ENCODE data around the gene BTBD16.

The BTBD16 gene

GRCh38 chr10:122249303-122249850 lies 21.7 kb upstream of the BTBD16 start:
- H3K4me1 ChIP-seq, result no peaks in the 10 kb centered on the region
- H3K27me3 ChIP-seq, result no peaks in the 10 kb centered on the region
- no peaks in the 10 kb centered on the region for H3K9me3 ChIP-seq
- H3K36me3 ChIP-seq, result no peaks in the 10 kb centered on the region; the same call in none of the 2 replicates
- no peak overlapping the region for H3K4me3 ChIP-seq (ENCODE audit: low read depth, low read length)
- no peak for DNase-seq
- no peak for TF ChIP-seq CTCF (IDR thresholded peaks at IDR 0.05; ENCODE audit: low read depth, low read length)

GRCh38 chr10:122249991-122250750 lies 20.9 kb upstream of the BTBD16 start:
- no peak for TF ChIP-seq CTCF (IDR thresholded peaks at IDR 0.05; ENCODE audit: low read depth, low read length)
- H3K9me3 ChIP-seq, result no peaks in the 10 kb centered on the region
- H3K4me3 ChIP-seq (ENCODE audit: low read depth, low read length), result no peak overlapping the region
- no peaks in the 10 kb centered on the region for H3K27me3 ChIP-seq
- H3K4me1 ChIP-seq, result no peaks in the 10 kb centered on the region
- H3K36me3 ChIP-seq, result no peaks in the 10 kb centered on the region; the same call in none of the 2 replicates
- no peak for DNase-seq

GRCh38 chr10:122251459-122252255 lies 19.4 kb upstream of the BTBD16 start:
- DNase-seq, result no peak
- no peaks in the 10 kb centered on the region for H3K9me3 ChIP-seq
- H3K27me3 ChIP-seq, result no peaks in the 10 kb centered on the region
- no peaks in the 10 kb centered on the region; the same call in none of the 2 replicates for H3K36me3 ChIP-seq
- TF ChIP-seq CTCF (IDR thresholded peaks at IDR 0.05; ENCODE audit: low read depth, low read length), result no peak
- H3K4me1 ChIP-seq, result no peaks in the 10 kb centered on the region
- H3K4me3 ChIP-seq (ENCODE audit: low read depth, low read length), result no peak overlapping the region

- no peaks in the 10 kb centered on the region for H3K4me1 ChIP-seq
- no peaks in the 10 kb centered on the region; the same call in none of the 2 replicates for H3K36me3 ChIP-seq
- DNase-seq, result no peak
- H3K4me3 ChIP-seq (ENCODE audit: low read depth, low read length), result no peak overlapping the region
- no peak for TF ChIP-seq CTCF (IDR thresholded peaks at IDR 0.05; ENCODE audit: low read depth, low read length)
- no peaks in the 10 kb centered on the region for H3K27me3 ChIP-seq
- no peaks in the 10 kb centered on the region for H3K9me3 ChIP-seq
Observed at GRCh38 chr10:122252805-122253204, 18.3 kb upstream of the BTBD16 start.

GRCh38 chr10:122253605-122254004 lies 17.5 kb upstream of the BTBD16 start:
- no peak for TF ChIP-seq CTCF (IDR thresholded peaks at IDR 0.05; ENCODE audit: low read depth, low read length)
- Histone ChIP-seq H3K36me3 (no peaks in the 10 kb centered on the region; the same call in none of the 2 replicates), H3K27me3 (no peaks in the 10 kb centered on the region), H3K9me3 (no peaks in the 10 kb centered on the region), H3K4me3 (ENCODE audit: low read depth, low read length) (no peak overlapping the region), H3K4me1 (no peaks in the 10 kb centered on the region)
- no peak for DNase-seq
